Endothelial cell of umbilical vein (primary cell): Measurements from ENCODE around the gene SYT2.

Experiments
- EZH2 ChIP-seq: IDR thresholded peaks from 2 replicates; pipeline ENCODE4 v1.6.1; 2012; ENCODE audit warnings: borderline replicate concordance, low read depth, mild to moderate bottlenecking, moderate library complexity, low read length, inconsistent platforms; ENCODE audit not compliant: severe bottlenecking
- GATA2 ChIP-seq: IDR thresholded peaks from 2 replicates; pipeline ENCODE4 v1.7.0; 2011; ENCODE audit warnings: low read depth, mild to moderate bottlenecking, moderate library complexity, mixed read lengths, low read length; ENCODE audit not compliant: insufficient read length, insufficient read depth
- JUN ChIP-seq: IDR thresholded peaks from 2 replicates; pipeline ENCODE4 v1.6.1; 2011; ENCODE audit warnings: borderline replicate concordance, low read depth; ENCODE audit not compliant: insufficient read length, insufficient read depth
- MYC ChIP-seq: IDR thresholded peaks from one replicate; pipeline ENCODE4 v1.6.1; 2011; ENCODE audit warnings: mild to moderate bottlenecking, low read depth, low read length
- POLR2A ChIP-seq: IDR thresholded peaks from 2 replicates; pipeline ENCODE4 v1.6.1; 2012; ENCODE audit warnings: low read depth, mild to moderate bottlenecking, control low read depth, low read length
- POLR2AphosphoS5 ChIP-seq: IDR thresholded peaks from 2 replicates; pipeline ENCODE4 v1.6.1; 2012; ENCODE audit warnings: low read depth, mild to moderate bottlenecking, control low read depth, low read length, moderate library complexity; ENCODE audit not compliant: insufficient read depth
- TF ChIP-seq, protein P1 (sequence below), 2 donors: IDR thresholded peaks; 1 replicate in 1 of 2; 2 replicates in 1 of 2; pipeline ENCODE4 v1.5.1; 2011; ENCODE audit warnings: low read length in 2 of 2, mild to moderate bottlenecking in 2 of 2, moderate library complexity in 2 of 2, control low read depth in 1 of 2, inconsistent platforms in 1 of 2, low read depth in 1 of 2; ENCODE audit not compliant: insufficient read depth in 1 of 2; ENCODE audit errors: extremely low read depth in 1 of 2
- TF ChIP-seq, protein P2 (sequence below): IDR thresholded peaks from 2 replicates; pipeline ENCODE4 v1.6.1; 2011; ENCODE audit not compliant: insufficient read depth, insufficient read length

DNA sequence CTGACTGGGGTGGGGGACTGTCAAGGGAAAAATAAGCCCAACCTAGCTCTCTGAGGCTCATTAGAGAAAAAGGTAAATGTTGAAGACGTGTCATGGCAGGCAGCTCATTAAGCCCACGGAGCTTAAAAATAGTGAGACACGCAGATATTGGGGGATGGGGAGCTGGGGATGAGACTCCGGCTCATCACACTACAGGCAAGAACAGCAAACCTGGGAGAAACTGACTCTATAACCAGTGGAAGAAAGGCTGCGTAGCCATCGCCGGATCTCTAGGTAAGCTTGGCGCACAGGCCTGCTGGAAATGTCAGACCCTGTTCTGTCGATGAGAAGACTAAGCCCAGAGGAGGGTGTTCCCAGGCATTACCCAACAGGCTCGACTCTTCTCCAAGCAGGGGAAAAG lies 78.0 kb downstream of the SYT2 start:
- TF ChIP-seq POLR2AphosphoS5 (no peak), POLR2A (no peak), JUN (no peak), GATA2 (no peak), MYC (no peak), EZH2 (no peak)
- TF ChIP-seq, protein P1, sequence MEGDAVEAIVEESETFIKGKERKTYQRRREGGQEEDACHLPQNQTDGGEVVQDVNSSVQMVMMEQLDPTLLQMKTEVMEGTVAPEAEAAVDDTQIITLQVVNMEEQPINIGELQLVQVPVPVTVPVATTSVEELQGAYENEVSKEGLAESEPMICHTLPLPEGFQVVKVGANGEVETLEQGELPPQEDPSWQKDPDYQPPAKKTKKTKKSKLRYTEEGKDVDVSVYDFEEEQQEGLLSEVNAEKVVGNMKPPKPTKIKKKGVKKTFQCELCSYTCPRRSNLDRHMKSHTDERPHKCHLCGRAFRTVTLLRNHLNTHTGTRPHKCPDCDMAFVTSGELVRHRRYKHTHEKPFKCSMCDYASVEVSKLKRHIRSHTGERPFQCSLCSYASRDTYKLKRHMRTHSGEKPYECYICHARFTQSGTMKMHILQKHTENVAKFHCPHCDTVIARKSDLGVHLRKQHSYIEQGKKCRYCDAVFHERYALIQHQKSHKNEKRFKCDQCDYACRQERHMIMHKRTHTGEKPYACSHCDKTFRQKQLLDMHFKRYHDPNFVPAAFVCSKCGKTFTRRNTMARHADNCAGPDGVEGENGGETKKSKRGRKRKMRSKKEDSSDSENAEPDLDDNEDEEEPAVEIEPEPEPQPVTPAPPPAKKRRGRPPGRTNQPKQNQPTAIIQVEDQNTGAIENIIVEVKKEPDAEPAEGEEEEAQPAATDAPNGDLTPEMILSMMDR (IDR thresholded peaks at IDR 0.05; ENCODE audit: extremely low read depth in 1 of 2, insufficient read depth in 1 of 2, low read depth in 1 of 2, low read length in 2 of 2) = no peak
- TF ChIP-seq, protein P2, sequence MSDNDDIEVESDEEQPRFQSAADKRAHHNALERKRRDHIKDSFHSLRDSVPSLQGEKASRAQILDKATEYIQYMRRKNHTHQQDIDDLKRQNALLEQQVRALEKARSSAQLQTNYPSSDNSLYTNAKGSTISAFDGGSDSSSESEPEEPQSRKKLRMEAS = no peak
